GM21529 (cell line): ENCODE measurements around the gene OIT3.
A peak's percentile ranks its signal among the peaks of the same experiment; 100 is the strongest.
"Not testable (repeated sequence)": the region's sequence is repeated elsewhere in the genome, so short reads cannot be mapped to it uniquely, and the experiment has no call there.

ENCODE experiments used
- ATAC-seq: cut with Tn5 transposase; IDR thresholded peaks from one replicate; pipeline ENCODE4 v1.9.1; 2021; ENCODE audit not compliant: unreplicated experiment

OIT3 gene

GRCh38 chr10:72899545-72899944, 6.0 kb downstream of the OIT3 start:
- no peak for ATAC-seq

GRCh38 chr10:72903941-72904446, 10.5 kb downstream of the OIT3 start:
- ATAC-seq, result not testable (repeated sequence)

- ATAC-seq, result peak; percentile 49
Measured at GRCh38 chr10:72904806-72905205, 11.3 kb downstream of the OIT3 start.

GRCh38 chr10:72906446-72906845, 12.9 kb downstream of the OIT3 start:
- no peak for ATAC-seq

- no peak for ATAC-seq
Measured at GRCh38 chr10:72910705-72911104, 17.2 kb downstream of the OIT3 start.

- no peak for ATAC-seq
Measured at GRCh38 chr10:72911758-72912157, 18.2 kb downstream of the OIT3 start.

- ATAC-seq, result no peak
Measured at GRCh38 chr10:72912736-72913135, 19.2 kb downstream of the OIT3 start.

- ATAC-seq, result no peak
Measured at GRCh38 chr10:72913287-72913686, 19.7 kb downstream of the OIT3 start.

GRCh38 chr10:72917201-72917600, 23.7 kb downstream of the OIT3 start:
- ATAC-seq, result not testable (repeated sequence)

- ATAC-seq, result not testable (repeated sequence)
Measured at GRCh38 chr10:72917803-72918332, 24.3 kb downstream of the OIT3 start.

GRCh38 chr10:72918352-72918751, 24.8 kb downstream of the OIT3 start:
- no peak for ATAC-seq

- ATAC-seq, result not testable (repeated sequence)
Measured at GRCh38 chr10:72921147-72921683, 27.7 kb downstream of the OIT3 start.

- no peak for ATAC-seq
Measured at GRCh38 chr10:72924351-72924750, 30.8 kb downstream of the OIT3 start.

GRCh38 chr10:72925951-72926465, 32.5 kb downstream of the OIT3 start:
- ATAC-seq, result no peak

GRCh38 chr10:72927485-72927884, 33.9 kb downstream of the OIT3 start:
- no peak for ATAC-seq

- ATAC-seq, result no peak
Measured at GRCh38 chr10:72928798-72929197, 35.3 kb downstream of the OIT3 start.

- no peak for ATAC-seq
Measured at GRCh38 chr10:72930276-72930675, 36.7 kb downstream of the OIT3 start.

- ATAC-seq, result no peak
Measured at GRCh38 chr10:72932259-72933015, 38.9 kb downstream of the OIT3 start.

GRCh38 chr10:72935361-72935760, 41.8 kb downstream of the OIT3 start:
- no peak for ATAC-seq

GRCh38 chr10:72943498-72944234, 50.1 kb downstream of the OIT3 start:
- no peak for ATAC-seq

GRCh38 chr10:72946963-72947362, 53.4 kb downstream of the OIT3 start:
- ATAC-seq, result no peak
